NCI-H510A (cell line): ENCODE data around the gene ADPRHL1.
"Not testable (repeated sequence)": the region's sequence is repeated elsewhere in the genome, so short reads cannot be mapped to it uniquely, and the experiment has no call there.

Experiments
- DNase-seq: peaks from one replicate; lab custom pipeline; 2025; lab: John Stamatoyannopoulos, UW

The ADPRHL1 gene

GRCh38 chr13:113454936-113455335 is 1.6 kb upstream of the ADPRHL1 start:
- no peak for DNase-seq

- DNase-seq = no peak
Measured at GRCh38 chr13:113452466-113452865, 822 bp downstream of the ADPRHL1 start.

- DNase-seq = no peak
Measured at GRCh38 chr13:113451951-113452421, 1.3 kb downstream of the ADPRHL1 start.

GRCh38 chr13:113450861-113451620 is 2.2 kb downstream of the ADPRHL1 start:
- not testable (repeated sequence) for DNase-seq

- DNase-seq = not testable (repeated sequence)
Measured at GRCh38 chr13:113450348-113450744, 2.9 kb downstream of the ADPRHL1 start.

- no peak for DNase-seq
Measured at GRCh38 chr13:113449693-113450347, 3.5 kb downstream of the ADPRHL1 start.

GRCh38 chr13:113448885-113449692 is 4.2 kb downstream of the ADPRHL1 start:
- DNase-seq = no peak

GRCh38 chr13:113448545-113448884 is 4.8 kb downstream of the ADPRHL1 start:
- no peak for DNase-seq

- DNase-seq = no peak
Measured at GRCh38 chr13:113447596-113447995, 5.7 kb downstream of the ADPRHL1 start.

GRCh38 chr13:113446488-113446854 is 6.8 kb downstream of the ADPRHL1 start:
- no peak for DNase-seq

- no peak for DNase-seq
Measured at GRCh38 chr13:113445791-113446487, 7.3 kb downstream of the ADPRHL1 start.

- no peak for DNase-seq
Measured at GRCh38 chr13:113443991-113444390, 9.3 kb downstream of the ADPRHL1 start.

GRCh38 chr13:113442985-113443362 is 10.3 kb downstream of the ADPRHL1 start:
- no peak for DNase-seq

- no peak for DNase-seq
Measured at GRCh38 chr13:113442354-113442984, 10.8 kb downstream of the ADPRHL1 start.

- DNase-seq = no peak
Measured at GRCh38 chr13:113441661-113442060, 11.6 kb downstream of the ADPRHL1 start.

GRCh38 chr13:113437408-113438010 is 15.8 kb downstream of the ADPRHL1 start:
- DNase-seq = no peak

- DNase-seq = not testable (repeated sequence)
Measured at GRCh38 chr13:113436866-113437265, 16.4 kb downstream of the ADPRHL1 start.

GRCh38 chr13:113435907-113436306 is 17.4 kb downstream of the ADPRHL1 start:
- not testable (repeated sequence) for DNase-seq

GRCh38 chr13:113433391-113433916 is 19.8 kb downstream of the ADPRHL1 start:
- no peak for DNase-seq

- DNase-seq = no peak
Measured at GRCh38 chr13:113432506-113433270, 20.6 kb downstream of the ADPRHL1 start.
